ENCODE results near the gene RBM33.

RBM33 gene

GRCh38 chr7:155715111-155715805 is 70.8 kb downstream of the RBM33 start:
- TF ChIP-seq CTCF (IDR thresholded peaks at IDR 0.05; ENCODE audit: low read depth, low read length, missing control alignments), result no peak
- DNase-seq (ENCODE audit: extremely low read depth, low read depth), result no peak
- no peak overlapping the region for H3K4me3 ChIP-seq (replicated peaks; ENCODE audit: low read depth, low read length)

GRCh38 chr7:155717010-155717744 is 72.7 kb downstream of the RBM33 start:
- no peak for DNase-seq (ENCODE audit: extremely low read depth, low read depth)
- TF ChIP-seq CTCF (IDR thresholded peaks at IDR 0.05; ENCODE audit: low read depth, low read length, missing control alignments), result no peak
- no peak overlapping the region for H3K4me3 ChIP-seq (replicated peaks; ENCODE audit: low read depth, low read length)

GRCh38 chr7:155721056-155721455 is 76.6 kb downstream of the RBM33 start:
- no peak for TF ChIP-seq CTCF (IDR thresholded peaks at IDR 0.05; ENCODE audit: low read depth, low read length, missing control alignments)
- H3K4me3 ChIP-seq (replicated peaks; ENCODE audit: low read depth, low read length), result no peak overlapping the region
- DNase-seq (ENCODE audit: extremely low read depth, low read depth), result no peak

GRCh38 chr7:155722118-155722517 is 77.7 kb downstream of the RBM33 start:
- TF ChIP-seq CTCF (IDR thresholded peaks at IDR 0.05; ENCODE audit: low read depth, low read length, missing control alignments), result no peak
- DNase-seq (ENCODE audit: extremely low read depth, low read depth), result no peak
- no peak overlapping the region for H3K4me3 ChIP-seq (replicated peaks; ENCODE audit: low read depth, low read length)

- no peak overlapping the region for H3K4me3 ChIP-seq (replicated peaks; ENCODE audit: low read depth, low read length)
- no peak for TF ChIP-seq CTCF (IDR thresholded peaks at IDR 0.05; ENCODE audit: low read depth, low read length, missing control alignments)
- no peak for DNase-seq (ENCODE audit: extremely low read depth, low read depth)
Measured at GRCh38 chr7:155722936-155723335, 78.5 kb downstream of the RBM33 start.

GRCh38 chr7:155724327-155725005 is 80.0 kb downstream of the RBM33 start:
- no peak overlapping the region for H3K4me3 ChIP-seq (replicated peaks; ENCODE audit: low read depth, low read length)
- TF ChIP-seq CTCF (IDR thresholded peaks at IDR 0.05; ENCODE audit: low read depth, low read length, missing control alignments), result peak; percentile 8
- DNase-seq (ENCODE audit: extremely low read depth, low read depth), result no peak

Measured in HFF-Myc (cell line).